ENCODE measurements around the gene FOXP4.

GRCh38 chr6:41528409-41528963 lies 17.7 kb upstream of the FOXP4 start:
- TF ChIP-seq, protein P1, sequence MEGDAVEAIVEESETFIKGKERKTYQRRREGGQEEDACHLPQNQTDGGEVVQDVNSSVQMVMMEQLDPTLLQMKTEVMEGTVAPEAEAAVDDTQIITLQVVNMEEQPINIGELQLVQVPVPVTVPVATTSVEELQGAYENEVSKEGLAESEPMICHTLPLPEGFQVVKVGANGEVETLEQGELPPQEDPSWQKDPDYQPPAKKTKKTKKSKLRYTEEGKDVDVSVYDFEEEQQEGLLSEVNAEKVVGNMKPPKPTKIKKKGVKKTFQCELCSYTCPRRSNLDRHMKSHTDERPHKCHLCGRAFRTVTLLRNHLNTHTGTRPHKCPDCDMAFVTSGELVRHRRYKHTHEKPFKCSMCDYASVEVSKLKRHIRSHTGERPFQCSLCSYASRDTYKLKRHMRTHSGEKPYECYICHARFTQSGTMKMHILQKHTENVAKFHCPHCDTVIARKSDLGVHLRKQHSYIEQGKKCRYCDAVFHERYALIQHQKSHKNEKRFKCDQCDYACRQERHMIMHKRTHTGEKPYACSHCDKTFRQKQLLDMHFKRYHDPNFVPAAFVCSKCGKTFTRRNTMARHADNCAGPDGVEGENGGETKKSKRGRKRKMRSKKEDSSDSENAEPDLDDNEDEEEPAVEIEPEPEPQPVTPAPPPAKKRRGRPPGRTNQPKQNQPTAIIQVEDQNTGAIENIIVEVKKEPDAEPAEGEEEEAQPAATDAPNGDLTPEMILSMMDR (IDR thresholded peaks at IDR 0.05), result no peak
- TF ChIP-seq EZH2 (IDR thresholded peaks at IDR 0.05) (no peak), EZH2phosphoT487 (IDR thresholded peaks at IDR 0.05) (no peak)

All from neural progenitor cell (in vitro differentiated cells).